ENCODE results near the gene CCDC24.

The CCDC24 gene

GRCh38 chr1:43991476-43992231 is at the start of gene CCDC24:
CCDC24 (plus strand) TSS chr1:43991599; CDS start chr1:43991879, 280 bp downstream.
- DNase-seq: peak; percentile 76

- DNase-seq: no peak
Measured at GRCh38 chr1:43942411-43942810, 49.0 kb upstream of the CCDC24 start.

GRCh38 chr1:43944860-43945259 is 46.5 kb upstream of the CCDC24 start:
- DNase-seq: no peak

GRCh38 chr1:43945674-43946235 is 45.6 kb upstream of the CCDC24 start:
- no peak for DNase-seq

- peak; percentile 94 for DNase-seq
Measured at GRCh38 chr1:43946236-43947060, 45.0 kb upstream of the CCDC24 start, which contains the start of gene IPO13. IPO13 (plus strand) TSS chr1:43946950; CDS start chr1:43947601, 651 bp downstream.

- no peak for DNase-seq
Measured at GRCh38 chr1:43947061-43947873, 44.1 kb upstream of the CCDC24 start.

GRCh38 chr1:43947874-43948437 is 43.4 kb upstream of the CCDC24 start:
- DNase-seq: no peak

GRCh38 chr1:43949678-43950077 is 41.7 kb upstream of the CCDC24 start:
- no peak for DNase-seq

- DNase-seq: no peak
Measured at GRCh38 chr1:43951021-43951985, 40.1 kb upstream of the CCDC24 start.

GRCh38 chr1:43952731-43953346 is 38.6 kb upstream of the CCDC24 start:
- no peak for DNase-seq

- DNase-seq: no peak
Measured at GRCh38 chr1:43953361-43953760, 38.0 kb upstream of the CCDC24 start.

- no peak for DNase-seq
Measured at GRCh38 chr1:43954036-43954435, 37.4 kb upstream of the CCDC24 start.

GRCh38 chr1:43956234-43956633 is 35.2 kb upstream of the CCDC24 start:
- no peak for DNase-seq

- DNase-seq: no peak
Measured at GRCh38 chr1:43957407-43958040, 33.9 kb upstream of the CCDC24 start.

GRCh38 chr1:43958351-43959255 is 32.8 kb upstream of the CCDC24 start:
- DNase-seq: no peak

- DNase-seq: no peak
Measured at GRCh38 chr1:43960798-43961197, 30.6 kb upstream of the CCDC24 start.

- DNase-seq: no peak
Measured at GRCh38 chr1:43961692-43962091, 29.7 kb upstream of the CCDC24 start.

- DNase-seq: no peak
Measured at GRCh38 chr1:43962324-43962723, 29.1 kb upstream of the CCDC24 start.

- DNase-seq: no peak
Measured at GRCh38 chr1:43963006-43963405, 28.4 kb upstream of the CCDC24 start.
